OCI-LY1 (cell line): ENCODE data around the gene ADARB2.

Source experiments
- H2AFZ ChIP-seq: fragments of 200-600 bp; sonication (generic), shearing (Covaris generic); 2 replicates; pipeline ENCODE4 v1.6.0; 2014; ENCODE audit warnings: antibody characterized with exemption, mild to moderate bottlenecking, low read length
- H3F3A ChIP-seq: fragments of 200-600 bp; sonication (generic), shearing (Covaris generic); 2 replicates; pipeline ENCODE4 v1.6.0; 2014; ENCODE audit warnings: mild to moderate bottlenecking, antibody characterized with exemption, low read length, moderate library complexity; ENCODE audit not compliant: insufficient read depth
- H3K27ac ChIP-seq: fragments of 200-600 bp; sonication (generic); 2 replicates; pipeline ENCODE4 v1.5.1; 2014; ENCODE audit warnings: low read length, mixed run types, mild to moderate bottlenecking, low read depth; ENCODE audit not compliant: poor library complexity, severe bottlenecking
- H3K27me3 ChIP-seq: fragments of 200-600 bp; sonication (generic); 2 replicates; pipeline ENCODE4 v1.6.0; 2014; ENCODE audit warnings: antibody characterized with exemption, mild to moderate bottlenecking, low read length, moderate library complexity; ENCODE audit not compliant: insufficient read depth
- H3K36me3 ChIP-seq: fragments of 200-600 bp; sonication (generic); 2 replicates; pipeline ENCODE4 v1.6.1; 2014; ENCODE audit warnings: mild to moderate bottlenecking, antibody characterized with exemption, low read length, moderate library complexity, mixed read lengths; ENCODE audit not compliant: insufficient read depth
- H3K4me1 ChIP-seq: fragments of 200-600 bp; sonication (generic); 2 replicates; pipeline ENCODE4 v1.5.1; 2014; ENCODE audit warnings: mild to moderate bottlenecking, low read length, moderate library complexity; ENCODE audit not compliant: insufficient read depth, severe bottlenecking
- H3K4me2 ChIP-seq: fragments of 200-600 bp; sonication (generic), shearing (Covaris generic); 2 replicates; pipeline ENCODE4 v1.6.1; 2014; ENCODE audit warnings: low read length
- H3K4me3 ChIP-seq: fragments of 200-600 bp; sonication (generic); 2 replicates; pipeline ENCODE4 v1.5.1; 2014; ENCODE audit warnings: low read length, low read depth, mild to moderate bottlenecking, mixed read lengths; ENCODE audit not compliant: poor library complexity, severe bottlenecking
- H3K79me2 ChIP-seq: fragments of 200-600 bp; shearing (Covaris generic); 2 replicates; pipeline ENCODE4 v1.6.1; 2016; ENCODE audit warnings: mixed run types, low read length, mixed read lengths; ENCODE audit not compliant: insufficient read depth
- H3K9ac ChIP-seq: fragments of 200-600 bp; sonication (generic), shearing (Covaris generic); 2 replicates; pipeline ENCODE4 v1.6.1; 2014; ENCODE audit warnings: mild to moderate bottlenecking, low read length, mixed read lengths
- H3K9me2 ChIP-seq: fragments of 200-600 bp; sonication (generic), shearing (Covaris generic); 2 replicates; pipeline ENCODE4 v1.6.1; 2014; ENCODE audit warnings: low read depth, mild to moderate bottlenecking, low read length, mixed read lengths
- H3K9me3 ChIP-seq: fragments of 200-600 bp; shearing (Covaris generic); 2 replicates; pipeline ENCODE4 v1.6.1; 2014; ENCODE audit warnings: low read length, mixed read lengths
- H4K20me1 ChIP-seq: fragments of 200-600 bp; sonication (generic), shearing (Covaris generic); 2 replicates; pipeline ENCODE4 v1.6.0; 2016; ENCODE audit warnings: mild to moderate bottlenecking, low read length; ENCODE audit not compliant: insufficient read depth
- CTCF ChIP-seq: fragments of 200-600 bp; sonication (generic), shearing (Covaris generic); IDR thresholded peaks from 2 replicates; pipeline ENCODE4 v1.5.1; 2017; ENCODE audit warnings: mild to moderate bottlenecking, antibody characterized with exemption, low read length, moderate library complexity, mixed read lengths
- EZH2 ChIP-seq: fragments of 200-600 bp; sonication (generic), shearing (Covaris generic); IDR thresholded peaks from 2 replicates; pipeline ENCODE4 v1.8.0; 2017; ENCODE audit warnings: borderline replicate concordance, mixed run types, mild to moderate bottlenecking, antibody characterized with exemption, low read length, moderate library complexity, mixed read lengths

The ADARB2 gene

DNA sequence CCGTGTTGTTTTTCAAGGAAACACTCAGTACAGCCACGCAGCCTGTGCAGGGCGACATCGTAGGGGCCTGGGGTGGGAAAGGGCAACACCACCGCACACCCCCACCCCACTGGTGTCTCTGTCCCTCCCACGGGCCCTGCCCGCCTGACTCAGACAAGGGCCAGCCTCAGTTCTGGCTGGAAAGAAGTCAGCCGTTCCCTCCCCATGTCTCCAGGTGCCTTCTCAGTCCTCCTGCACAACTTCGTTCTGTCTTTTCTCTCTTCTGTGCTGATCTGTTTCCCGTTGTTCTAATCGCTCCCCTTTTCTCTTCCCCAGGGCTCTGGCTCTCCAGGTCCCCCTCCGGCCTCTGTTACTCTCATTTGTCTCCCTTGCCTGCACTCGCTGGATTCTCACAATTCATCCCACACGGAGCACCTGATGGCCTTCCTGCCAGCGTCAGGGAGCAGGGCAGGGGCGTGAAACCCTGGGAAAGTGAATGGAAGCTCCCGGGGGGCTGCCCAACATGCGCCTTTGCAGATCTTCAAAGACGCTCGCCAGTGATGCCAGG, 583.4 kb downstream of the ADARB2 start:
- no peak overlapping the region for H2AFZ ChIP-seq
- H4K20me1 ChIP-seq, result no peaks in the 10 kb centered on the region
- H3K4me1 ChIP-seq, result no peaks in the 10 kb centered on the region
- H3K36me3 ChIP-seq, result no peaks in the 10 kb centered on the region
- H3K4me2 ChIP-seq, result no peak overlapping the region
- no peaks in the 10 kb centered on the region for H3K27me3 ChIP-seq
- H3F3A ChIP-seq, result no peaks in the 10 kb centered on the region
- no peak overlapping the region for H3K9ac ChIP-seq
- no peak overlapping the region for H3K4me3 ChIP-seq
- no peak overlapping the region for H3K27ac ChIP-seq
- H3K9me3 ChIP-seq, result no peaks in the 10 kb centered on the region
- H3K9me2 ChIP-seq, result no peaks in the 10 kb centered on the region
- no peak for TF ChIP-seq CTCF
- TF ChIP-seq EZH2, result no peak
- no peaks in the 10 kb centered on the region for H3K79me2 ChIP-seq

DNA sequence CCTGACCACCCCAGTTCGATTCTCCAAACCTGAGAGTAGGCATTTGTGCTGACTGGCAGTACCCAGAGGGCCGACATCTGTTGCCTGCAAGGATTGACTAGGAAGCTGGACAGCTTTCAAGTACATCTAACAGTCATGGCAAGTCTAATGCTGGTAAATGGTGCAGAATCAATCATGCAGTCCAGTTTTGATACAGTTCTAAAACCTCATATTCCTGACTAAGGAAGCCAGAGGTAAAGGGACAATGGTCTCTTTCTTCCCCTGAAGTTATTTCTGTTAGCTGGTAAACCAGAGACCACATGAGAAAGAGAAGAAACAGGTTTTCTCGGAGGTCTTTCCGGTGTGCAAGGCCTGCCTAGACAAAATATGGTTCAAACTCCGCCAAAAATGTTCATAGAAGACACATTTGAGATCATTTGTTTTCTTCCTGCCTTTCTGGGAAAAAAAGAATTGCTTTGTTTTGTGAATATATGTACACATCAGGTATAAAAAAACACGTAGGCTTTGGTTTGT, 584.0 kb downstream of the ADARB2 start:
- Histone ChIP-seq H3K27ac (no peak overlapping the region), H3K9me2 (no peaks in the 10 kb centered on the region), H3K4me2 (no peak overlapping the region), H4K20me1 (no peaks in the 10 kb centered on the region), H3K9me3 (no peaks in the 10 kb centered on the region), H3K4me1 (no peaks in the 10 kb centered on the region), H3F3A (no peaks in the 10 kb centered on the region), H2AFZ (no peak overlapping the region), H3K79me2 (no peaks in the 10 kb centered on the region), H3K36me3 (no peaks in the 10 kb centered on the region), H3K4me3 (no peak overlapping the region), H3K27me3 (no peaks in the 10 kb centered on the region), H3K9ac (no peak overlapping the region)
- no peak for TF ChIP-seq CTCF
- no peak for TF ChIP-seq EZH2

DNA sequence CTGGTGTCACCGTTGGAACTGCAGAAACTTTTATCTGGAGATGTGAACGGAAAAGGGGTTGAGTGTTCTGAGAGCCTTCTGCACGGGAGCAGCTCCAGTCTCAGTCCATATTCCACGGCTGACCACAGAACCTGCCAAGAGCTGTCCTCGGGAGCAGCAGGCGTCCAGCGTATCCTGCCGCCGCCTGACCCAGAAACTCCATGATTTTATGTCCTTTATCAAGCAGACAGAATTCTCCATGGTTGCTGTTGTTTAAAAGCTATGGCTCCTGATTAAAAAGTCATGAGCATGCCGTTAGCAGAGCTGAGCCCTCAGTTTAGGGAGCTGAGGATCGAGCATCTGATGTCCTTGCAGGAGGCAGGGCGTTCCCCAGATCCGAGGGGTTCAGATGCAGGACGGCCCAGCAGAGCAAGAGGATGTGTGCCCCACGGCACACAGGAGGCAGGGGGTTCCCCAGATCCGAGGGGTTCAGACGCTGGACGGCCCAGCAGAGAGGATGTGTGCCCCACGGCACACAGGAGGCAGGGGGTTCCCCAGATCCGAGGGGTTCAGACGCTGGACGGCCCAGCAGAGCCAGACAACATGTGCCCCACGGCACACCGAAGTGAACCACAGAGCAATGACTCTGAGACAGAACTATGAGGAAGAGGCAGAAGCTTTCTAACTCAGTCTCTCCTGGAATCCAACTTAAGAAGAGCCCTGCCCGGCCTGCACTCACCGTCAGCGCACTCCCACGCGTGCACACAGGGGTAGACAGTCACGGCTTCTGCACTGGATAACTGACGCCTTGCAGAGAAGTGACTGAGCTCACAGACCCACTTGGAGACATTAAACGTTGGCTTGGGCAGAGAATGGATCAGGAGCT, 584.7 kb downstream of the ADARB2 start:
- TF ChIP-seq EZH2, result no peak
- TF ChIP-seq CTCF, result no peak
- H3K36me3 ChIP-seq, result no peaks in the 10 kb centered on the region

More for the DNA sequence above, 584.7 kb downstream of the ADARB2 start:
- Histone ChIP-seq H3K9me2 (no peaks in the 10 kb centered on the region), H3K79me2 (no peaks in the 10 kb centered on the region), H4K20me1 (no peaks in the 10 kb centered on the region), H3K4me3 (no peak overlapping the region), H3K9ac (no peak overlapping the region), H3K27me3 (no peaks in the 10 kb centered on the region), H3F3A (no peaks in the 10 kb centered on the region), H3K9me3 (no peaks in the 10 kb centered on the region), H3K4me1 (no peaks in the 10 kb centered on the region), H2AFZ (no peak overlapping the region), H3K4me2 (no peak overlapping the region), H3K27ac (no peak overlapping the region)
